HG03060 (cell line): Measurements from ENCODE around the gene GIGYF1.
"Not testable (repeated sequence)": the region's sequence is repeated elsewhere in the genome, so short reads cannot be mapped to it uniquely, and the experiment has no call there.

Experiments
- ATAC-seq: cut with Tn5 transposase; IDR thresholded peaks from one replicate; pipeline ENCODE4 v1.9.1; 2021; ENCODE audit warnings: low read depth, moderate number of reproducible peaks; ENCODE audit not compliant: unreplicated experiment

GIGYF1 gene

DNA sequence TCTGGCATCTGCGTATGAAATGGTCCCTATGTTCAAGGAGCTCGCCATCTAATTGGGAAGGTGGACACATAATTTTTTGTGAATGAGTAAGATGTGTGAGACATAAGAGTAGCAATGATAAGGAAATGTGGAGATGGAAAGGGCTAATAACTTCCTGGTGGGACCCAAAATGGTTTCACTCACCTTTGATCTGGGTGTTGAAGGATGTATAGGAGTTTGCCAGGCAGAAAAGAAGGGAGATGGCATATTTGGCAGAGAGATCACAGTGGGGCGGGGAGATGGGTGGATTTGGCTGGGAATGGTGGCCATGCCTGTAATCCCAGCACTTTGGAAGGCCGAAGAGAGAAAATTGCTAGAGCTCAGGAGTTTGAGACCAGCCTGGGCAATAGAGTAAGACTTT is 16.4 kb upstream of the GIGYF1 start:
- no peak for ATAC-seq

DNA sequence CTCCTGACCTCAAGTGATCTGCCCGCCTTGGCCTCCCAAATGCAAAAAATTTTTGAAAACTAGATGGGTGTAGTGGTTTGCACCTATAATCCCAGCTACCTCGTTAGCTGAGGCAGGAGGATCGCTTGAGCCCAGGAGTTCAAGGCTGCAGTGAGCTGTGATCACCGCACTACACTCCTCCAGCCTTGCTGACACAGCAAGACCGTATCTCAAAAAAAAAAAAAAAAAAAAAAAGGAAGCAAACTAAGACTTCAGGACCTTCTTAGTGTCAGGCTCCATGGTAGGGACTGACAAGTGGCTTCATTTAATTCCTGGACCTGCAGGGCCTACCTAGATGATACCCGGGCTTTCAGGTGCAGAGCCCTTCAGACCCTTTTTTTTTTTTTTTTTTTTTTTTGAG is 14.3 kb upstream of the GIGYF1 start:
- no peak for ATAC-seq

- no peak for ATAC-seq
These were observed 12.7 kb upstream of the GIGYF1 start for GRCh38 chr7:100706672-100707311.

- ATAC-seq = peak; percentile 61
These were observed 12.0 kb upstream of the GIGYF1 start, which contains the start of gene POP7 for GRCh38 chr7:100705753-100706671. POP7 (plus strand) TSS chr7:100706121; CDS start chr7:100706831, 710 bp downstream.

- peak; percentile 39 for ATAC-seq
These were observed 11.3 kb upstream of the GIGYF1 start for GRCh38 chr7:100705320-100705752.

DNA sequence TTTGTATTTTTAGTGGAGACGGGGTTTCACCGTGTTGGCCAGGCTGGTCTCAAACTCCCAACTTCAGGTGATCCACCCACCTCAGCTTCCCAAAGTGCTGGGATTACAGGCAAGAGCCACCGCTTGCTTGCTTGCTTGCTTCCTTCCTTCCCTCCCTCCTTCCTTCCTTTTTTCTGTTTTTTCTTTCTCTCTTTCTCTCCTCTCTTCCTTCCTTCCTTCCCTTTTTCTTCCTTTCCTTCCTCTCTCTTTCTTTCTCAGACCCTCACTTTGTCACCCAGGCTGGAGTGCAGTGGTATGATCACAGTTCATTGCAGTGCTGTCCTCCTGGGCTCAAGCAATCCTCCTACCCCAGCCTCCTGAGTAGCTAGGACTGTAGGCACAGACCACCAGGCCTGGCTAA is 7.0 kb upstream of the GIGYF1 start:
- not testable (repeated sequence) for ATAC-seq

DNA sequence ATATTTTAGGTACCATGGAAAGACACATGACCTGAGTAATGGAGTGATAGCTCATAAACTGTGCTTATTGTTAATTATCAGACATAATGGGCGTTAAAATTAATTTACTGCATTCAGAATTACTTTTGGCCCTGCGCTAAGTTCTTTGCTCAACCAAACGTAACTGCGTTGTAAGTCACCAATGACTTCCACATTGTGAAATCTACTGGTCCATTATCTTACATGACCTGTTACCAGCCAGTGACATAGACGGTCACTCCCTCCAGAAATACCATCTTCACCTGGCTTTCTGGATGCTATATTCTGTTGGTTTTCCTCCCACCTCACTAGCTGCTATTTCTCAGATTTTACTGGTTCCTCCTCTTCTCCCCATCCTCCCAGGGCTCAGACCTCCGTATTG is 5.0 kb upstream of the GIGYF1 start:
- no peak for ATAC-seq

DNA sequence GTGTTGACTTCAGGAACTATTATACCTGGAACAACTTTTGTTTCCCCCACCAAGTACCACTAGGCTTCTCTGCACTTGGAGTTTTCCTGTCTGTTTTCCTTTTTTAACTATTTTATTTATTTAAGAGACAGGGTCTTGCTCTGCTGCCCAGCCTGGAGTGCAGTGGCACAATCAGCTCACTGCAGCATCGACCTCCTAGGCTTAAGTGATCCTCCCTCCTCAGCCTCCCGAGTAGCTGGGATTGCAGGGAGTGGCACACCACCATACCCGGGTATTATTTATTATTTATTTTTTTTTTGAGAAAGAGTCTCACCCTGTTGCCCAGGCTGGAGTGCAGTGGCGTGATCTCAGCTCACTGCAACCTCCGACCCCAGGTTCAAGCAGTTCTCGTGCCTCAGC is 2.1 kb upstream of the GIGYF1 start:
- ATAC-seq = no peak

- no peak for ATAC-seq
These were observed 545 bp downstream of the GIGYF1 start for GRCh38 chr7:100693312-100694097.

DNA sequence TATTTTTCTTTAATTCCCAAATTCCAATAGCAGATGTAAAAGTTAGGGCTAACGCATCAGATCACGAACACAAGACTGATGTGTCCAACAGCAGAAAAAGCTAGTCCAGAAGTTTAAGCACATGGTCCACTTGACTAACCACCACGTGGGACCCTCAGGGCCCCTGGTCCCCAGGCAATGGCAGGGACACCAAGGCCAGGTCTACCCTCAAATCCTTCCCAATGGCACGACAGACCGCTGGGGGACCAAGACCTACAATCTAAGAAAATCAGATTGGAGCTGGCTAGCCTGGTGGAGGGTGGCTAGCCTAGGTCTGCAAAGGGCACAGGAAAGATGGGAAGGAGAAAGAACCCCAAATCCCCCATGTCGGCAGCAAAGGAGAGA is 1.5 kb downstream of the GIGYF1 start:
- ATAC-seq = no peak

DNA sequence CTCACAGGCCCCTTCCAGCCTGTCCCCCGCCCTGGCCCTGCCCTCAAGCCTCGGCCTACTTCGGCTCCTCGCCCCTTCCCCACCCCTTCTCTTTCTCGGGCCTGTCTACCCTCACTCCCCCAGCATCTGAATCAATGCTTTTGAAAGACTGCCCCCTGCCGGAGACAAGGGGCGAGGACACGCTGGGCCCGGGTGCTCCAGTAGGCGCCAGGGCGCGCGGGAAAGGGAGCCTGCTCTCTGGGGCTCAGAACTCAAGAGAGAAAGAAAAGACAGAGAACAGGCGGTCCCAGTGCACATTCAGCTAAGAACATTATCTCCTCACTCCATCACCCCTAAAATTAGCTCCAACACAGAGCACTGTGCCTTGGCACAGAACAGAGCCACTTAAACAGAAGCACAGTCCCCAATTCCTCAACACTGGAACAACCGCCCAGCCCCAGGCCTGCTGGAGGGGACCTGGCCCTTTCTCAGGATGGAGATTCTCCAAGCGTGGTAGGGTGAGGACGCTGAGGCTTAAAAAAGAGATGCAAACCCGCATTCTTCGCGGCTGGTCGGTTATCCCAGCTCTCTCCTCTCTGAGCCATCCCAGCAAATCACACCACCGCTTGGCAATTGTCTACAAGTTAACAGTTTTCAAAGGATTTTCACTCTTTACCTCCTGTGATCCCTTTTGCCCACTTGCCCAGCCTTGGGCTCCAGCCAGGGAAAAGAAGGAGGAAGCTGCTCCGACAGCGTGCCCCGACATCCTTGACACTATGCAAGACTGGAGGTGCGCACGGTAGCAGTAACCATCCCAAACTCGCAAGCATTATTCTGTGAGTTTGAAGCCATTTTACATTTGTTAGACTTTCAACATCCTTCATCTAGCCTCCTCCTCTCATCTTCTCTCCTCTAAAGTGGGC is 2.1 kb downstream of the GIGYF1 start:
- no peak for ATAC-seq

DNA sequence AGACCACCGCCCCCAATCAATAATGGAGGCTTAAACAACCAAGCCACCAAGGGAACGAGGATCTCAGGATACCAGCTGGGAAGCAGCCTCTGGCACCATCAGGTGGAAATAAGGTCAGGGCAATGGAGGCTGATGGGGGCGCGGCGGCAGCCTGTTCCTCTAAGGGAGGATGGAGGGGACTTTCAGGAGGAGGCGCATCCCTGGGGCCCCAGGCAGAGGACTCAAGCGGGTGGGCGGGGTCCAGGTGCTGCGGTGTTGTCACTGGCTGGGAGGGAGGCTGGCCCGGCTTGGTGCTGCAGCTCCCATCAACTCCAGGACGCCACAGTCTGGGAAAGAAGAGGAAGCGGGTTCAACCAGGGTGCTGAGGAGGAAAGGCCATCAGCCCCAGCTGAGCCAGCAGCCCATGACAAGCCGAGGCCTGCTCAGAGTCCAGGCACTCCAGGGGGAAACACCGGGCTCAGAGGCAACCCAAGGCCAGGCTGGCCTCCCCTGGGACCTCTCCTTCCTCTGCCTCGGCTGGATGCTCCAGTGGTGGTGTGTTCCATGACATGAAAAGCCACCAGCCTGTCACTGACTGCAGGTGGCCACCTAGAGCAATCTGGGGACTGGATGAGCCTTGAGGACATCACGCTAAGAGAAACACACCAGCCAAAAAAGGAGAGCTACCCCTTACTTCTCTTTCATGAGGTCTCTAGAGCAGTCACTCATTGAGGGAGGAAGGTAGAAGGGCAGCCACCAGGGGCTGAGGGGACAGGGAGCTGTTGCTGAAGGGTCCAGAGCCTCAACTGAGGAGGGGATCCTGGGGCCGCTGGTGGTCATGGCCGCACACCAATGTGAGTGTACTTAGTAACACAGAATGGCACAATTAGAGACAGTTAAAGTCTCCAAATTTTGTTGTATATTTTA is 4.6 kb downstream of the GIGYF1 start:
- ATAC-seq = no peak

DNA sequence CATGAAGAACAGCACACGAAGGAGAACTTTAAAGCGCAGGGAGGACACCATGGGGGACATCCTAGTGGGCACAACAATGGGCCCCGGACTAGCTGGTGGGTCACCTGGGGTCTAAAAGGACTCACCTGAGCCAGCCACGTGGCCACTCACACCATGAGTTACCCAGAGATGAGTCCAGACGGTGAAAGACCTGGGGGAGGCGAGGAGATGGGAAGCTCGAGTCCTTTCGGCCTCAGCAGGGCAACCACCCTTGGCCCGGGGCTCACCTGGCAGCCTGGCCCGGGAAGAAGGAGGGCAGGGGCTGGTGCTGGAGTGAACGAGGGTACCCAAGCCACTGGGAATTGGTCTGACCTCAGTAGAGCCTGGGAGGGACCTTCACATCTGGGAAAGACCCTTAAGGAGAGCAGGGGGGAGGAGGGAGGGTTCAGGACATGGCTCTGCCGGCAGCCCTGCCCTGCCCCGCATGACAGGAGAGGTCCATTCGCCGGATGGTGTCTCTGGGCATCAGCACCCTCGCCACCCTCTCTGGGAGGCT is 5.7 kb downstream of the GIGYF1 start:
- ATAC-seq = no peak

GRCh38 chr7:100687751-100688300 is 6.2 kb downstream of the GIGYF1 start:
- no peak for ATAC-seq

- ATAC-seq = no peak
These were observed 6.8 kb downstream of the GIGYF1 start for GRCh38 chr7:100687261-100687660.

- no peak for ATAC-seq
These were observed 7.2 kb downstream of the GIGYF1 start for GRCh38 chr7:100686822-100687211.

DNA sequence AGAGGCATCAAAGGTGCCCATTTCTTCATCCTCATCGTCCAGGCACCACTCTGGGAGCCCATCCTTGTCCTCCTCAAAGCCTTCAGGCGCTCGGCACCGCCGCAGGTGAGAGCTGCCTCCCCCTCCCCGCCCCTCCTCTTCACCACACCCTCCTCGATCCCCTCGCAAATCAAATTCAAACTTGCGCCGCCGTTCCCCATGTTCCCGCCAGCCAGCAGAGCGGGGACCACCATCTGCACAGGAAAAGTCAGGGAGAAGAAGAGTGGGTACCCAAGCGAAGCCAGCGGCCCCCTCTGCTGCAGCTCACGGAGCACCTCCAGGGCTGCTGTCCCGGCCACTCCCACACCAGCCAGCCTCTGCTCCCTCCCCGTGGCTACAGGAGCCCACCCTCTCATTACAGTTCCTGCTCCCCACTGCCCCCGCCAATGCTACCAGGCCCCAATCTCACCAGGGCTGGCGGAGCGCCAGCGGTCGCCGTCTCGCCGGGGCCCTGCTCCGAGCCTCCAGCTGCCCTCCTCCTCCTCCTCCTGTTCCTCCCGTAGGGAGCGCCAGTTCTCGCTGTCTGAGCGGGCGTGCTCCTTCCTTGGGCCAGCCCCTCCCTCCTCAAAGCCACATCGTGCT is 7.7 kb downstream of the GIGYF1 start:
- ATAC-seq = no peak

GRCh38 chr7:100685631-100686145 is 8.4 kb downstream of the GIGYF1 start:
- no peak for ATAC-seq
